GM18505 (cell line): Measurements from ENCODE around the gene LRRC72.

ENCODE experiments used
- ATAC-seq: cut with Tn5 transposase; IDR thresholded peaks from one replicate; pipeline ENCODE4 v1.9.1; 2021; ENCODE audit not compliant: unreplicated experiment
- POLR2A ChIP-seq: IDR thresholded peaks from 4 replicates; pipeline ENCODE4 v1.6.1; 2011; ENCODE audit warnings: borderline replicate concordance; ENCODE audit not compliant: insufficient read depth, insufficient read length; ENCODE audit errors: extremely low read depth

The LRRC72 gene

DNA sequence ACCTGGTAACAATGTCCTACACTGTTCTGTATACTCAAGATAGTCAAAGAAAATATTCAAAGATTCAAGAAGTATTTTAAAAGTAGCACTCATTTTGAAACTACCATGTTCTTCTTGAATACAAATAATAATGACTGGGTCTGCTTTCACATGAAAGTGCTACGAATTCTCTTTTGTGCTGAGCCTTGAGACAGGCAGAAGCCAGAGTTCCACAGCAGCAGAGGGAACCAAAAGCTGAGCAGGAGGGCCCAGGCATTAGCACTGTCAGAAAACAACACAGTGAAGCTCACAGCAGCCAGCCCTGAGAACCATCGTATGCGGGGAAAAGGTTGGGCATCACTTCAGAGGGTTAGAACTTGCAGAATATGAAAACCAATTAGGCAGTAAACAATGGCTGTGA lies 80.1 kb downstream of the LRRC72 start:
- no peak for TF ChIP-seq POLR2A
- no peak for ATAC-seq

DNA sequence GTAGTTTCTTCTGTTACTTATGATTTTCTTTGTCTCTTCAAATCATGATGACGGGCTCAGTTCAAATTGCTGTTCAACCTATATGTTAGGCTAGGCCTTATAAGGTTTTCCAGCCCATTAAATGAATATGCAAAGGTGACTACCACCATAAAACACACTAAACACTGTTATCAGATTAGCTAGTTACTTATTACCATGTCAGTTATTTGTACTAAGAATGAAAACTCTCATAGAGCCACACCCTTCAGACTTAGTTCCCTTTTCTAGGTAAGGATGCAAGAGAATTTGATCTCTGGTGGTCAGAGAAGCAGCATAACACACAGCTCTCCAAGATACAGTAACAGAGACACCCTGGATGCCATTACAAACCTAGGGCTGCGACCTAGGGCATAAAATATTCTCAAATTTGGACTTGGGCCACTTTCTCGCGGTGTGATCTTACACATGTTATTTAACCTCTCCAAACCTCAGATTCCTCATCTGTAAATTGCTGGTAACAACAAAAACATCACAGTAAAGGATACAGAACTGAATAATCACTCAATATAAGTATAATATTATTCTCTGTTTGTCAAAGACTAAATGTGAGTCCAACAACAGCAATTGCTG lies 83.3 kb downstream of the LRRC72 start:
- TF ChIP-seq POLR2A = no peak
- ATAC-seq = peak; percentile 91

DNA sequence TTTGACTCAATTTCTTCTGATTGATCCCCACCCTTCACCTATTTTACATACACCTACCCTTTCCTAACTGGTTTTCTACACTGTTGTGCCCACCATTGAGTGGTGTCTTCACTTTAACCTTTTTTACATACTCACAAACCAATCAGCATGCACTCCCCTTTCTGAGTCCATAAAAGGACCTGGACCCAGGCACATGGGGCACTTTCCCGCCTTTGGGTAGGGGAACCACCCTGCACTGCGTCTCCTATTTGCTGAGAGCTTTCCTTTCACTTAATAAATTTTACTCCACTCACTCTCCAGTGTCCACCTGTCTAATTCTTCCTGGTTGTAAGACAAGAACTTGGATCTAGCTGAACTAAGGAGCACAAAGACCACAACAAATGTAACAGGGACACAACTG lies 85.1 kb downstream of the LRRC72 start:
- ATAC-seq = no peak
- TF ChIP-seq POLR2A = no peak

DNA sequence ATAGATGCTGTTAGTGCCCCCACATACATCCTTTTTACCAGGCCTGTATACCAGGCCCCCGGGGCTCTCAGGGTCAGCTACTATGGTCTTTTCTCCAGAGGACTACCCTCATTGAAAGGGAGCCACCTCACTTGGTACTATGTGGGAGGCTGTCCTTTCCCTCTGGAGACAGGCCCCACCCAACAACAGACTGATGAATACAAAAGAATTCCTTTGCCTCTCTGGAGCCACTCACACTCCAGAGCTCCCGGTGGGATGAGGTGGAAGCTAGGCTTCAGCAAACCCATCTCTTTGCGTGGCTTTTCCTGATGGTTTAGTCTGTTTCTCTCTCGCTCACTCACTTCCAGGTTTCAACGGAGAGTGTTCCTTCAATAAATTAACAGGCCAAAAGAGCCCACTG lies 88.6 kb downstream of the LRRC72 start:
- ATAC-seq = no peak
- TF ChIP-seq POLR2A = no peak

DNA sequence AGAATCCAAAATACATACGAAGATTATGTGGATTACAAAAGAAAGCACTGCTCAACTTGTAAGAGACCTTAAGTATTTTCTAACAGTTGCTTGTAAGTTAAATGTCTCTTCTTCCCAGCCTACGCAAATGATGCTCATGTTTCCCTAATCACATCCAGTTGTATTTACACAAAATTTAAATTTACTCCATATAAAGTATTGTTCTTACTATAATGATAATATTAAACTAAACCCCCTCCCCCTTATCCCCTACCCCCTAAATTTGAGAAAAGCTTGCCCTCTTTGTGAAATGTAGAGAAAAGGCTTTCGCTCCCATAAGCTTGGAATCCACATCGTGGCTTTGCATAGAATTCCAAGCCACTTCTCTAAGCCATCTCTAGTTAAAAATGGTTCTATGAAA lies 89.5 kb downstream of the LRRC72 start:
- no peak for TF ChIP-seq POLR2A
- ATAC-seq = no peak

DNA sequence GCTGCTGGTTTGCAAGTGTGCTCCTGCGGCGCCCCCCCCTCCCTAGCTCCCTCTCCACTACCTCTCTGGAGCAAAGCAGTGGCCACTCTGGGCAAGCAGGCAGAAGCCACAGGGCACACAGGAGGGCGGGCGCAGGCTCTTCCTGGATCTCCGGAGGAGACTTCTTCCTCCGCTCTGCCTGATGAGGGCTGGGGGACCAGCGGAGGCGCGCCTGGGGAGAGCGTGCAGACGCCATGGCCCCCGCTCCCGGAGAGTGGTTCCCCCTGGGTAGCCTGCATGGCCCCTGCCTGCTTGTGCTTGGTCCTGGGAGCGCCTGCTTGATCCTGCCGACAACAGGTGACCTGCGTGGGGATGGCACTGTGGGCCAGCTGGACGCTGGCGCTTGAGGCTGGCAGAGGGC lies 89.9 kb downstream of the LRRC72 start:
- no peak for ATAC-seq

DNA sequence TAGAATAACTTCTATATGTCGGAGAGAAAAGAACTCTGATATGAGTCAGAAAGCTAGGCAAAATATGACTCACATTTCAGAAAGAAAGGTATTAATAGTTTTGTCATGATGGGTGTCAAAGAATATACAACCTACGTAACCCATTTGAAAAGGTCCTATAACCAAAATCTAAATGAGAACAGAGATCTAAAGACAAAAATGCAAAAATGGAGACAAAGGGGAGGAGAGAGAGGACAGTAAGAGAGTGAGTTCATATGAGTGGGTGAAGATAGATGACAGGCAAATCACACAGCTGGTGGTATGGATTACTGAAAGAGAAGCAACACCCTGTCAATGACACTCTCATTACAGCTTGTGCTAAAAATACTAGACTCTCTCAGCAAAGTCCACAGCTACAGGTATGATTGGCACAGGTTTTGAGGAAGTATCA lies 93.4 kb downstream of the LRRC72 start:
- peak; percentile 97 for ATAC-seq
- no peak for TF ChIP-seq POLR2A

More for the DNA sequence above, 89.9 kb downstream of the LRRC72 start:
- no peak for TF ChIP-seq POLR2A

DNA sequence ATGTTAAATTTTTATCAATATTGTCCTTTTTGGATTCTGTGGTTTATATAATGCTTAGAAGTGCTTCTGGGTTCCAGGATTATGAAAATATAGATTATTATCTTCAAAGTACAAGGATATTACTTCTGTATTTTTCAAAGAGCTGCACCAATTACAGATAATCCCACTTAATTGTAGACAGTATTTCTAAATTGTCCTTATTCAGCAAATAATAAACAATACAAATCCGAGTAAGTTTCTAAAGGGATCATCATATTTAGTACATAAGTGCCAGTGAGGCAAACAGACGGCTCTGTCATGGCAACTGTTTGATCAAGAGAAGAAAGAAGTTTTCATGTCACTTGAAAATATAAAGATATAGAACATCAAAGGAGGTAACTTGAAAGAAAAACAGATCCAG lies 99.8 kb downstream of the LRRC72 start:
- TF ChIP-seq POLR2A = no peak
- no peak for ATAC-seq

DNA sequence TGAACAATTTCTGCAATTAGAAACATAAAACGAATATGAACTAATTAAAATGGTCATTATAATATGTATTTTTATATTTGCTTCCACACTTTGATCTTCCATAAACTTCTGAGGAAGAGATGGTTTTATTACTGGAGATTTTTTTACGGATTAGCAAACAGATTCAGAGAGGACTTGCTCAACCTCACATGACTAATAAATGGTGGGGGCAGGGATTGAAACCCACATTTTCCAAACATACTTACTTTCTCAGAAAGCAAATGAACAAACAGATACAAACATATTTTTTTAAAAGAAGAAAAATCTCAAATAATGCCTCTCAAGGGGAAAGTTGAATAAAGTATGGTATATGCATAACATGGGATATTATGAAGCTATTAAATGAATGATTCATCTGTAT lies 100.6 kb downstream of the LRRC72 start:
- TF ChIP-seq POLR2A = no peak
- ATAC-seq = no peak

DNA sequence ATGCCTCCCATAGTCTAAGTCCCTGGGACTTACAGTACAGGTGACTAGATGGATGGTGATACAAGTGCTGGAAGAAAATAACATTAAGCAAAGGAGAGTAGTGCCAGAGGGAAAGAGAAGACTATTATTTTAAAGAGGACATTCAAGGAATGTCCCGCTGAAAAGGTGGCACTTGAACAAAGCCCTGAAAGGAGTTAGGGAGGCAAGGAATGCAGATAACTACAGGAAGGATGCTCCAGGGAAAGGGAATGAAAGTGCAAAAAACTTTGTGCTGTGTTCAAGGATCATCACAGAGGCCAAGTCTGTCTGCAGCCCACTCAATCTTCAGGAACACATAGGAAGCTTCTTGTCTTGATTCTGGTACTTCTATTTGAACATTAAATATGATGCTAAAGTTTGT lies 104.0 kb downstream of the LRRC72 start:
- no peak for TF ChIP-seq POLR2A
- ATAC-seq = no peak
